Astrocyte (in vitro differentiated cells and primary cell): Measurements from ENCODE around the gene TP73. TPM values are rescaled to one million over a fixed set of nuclear protein-coding genes. Genes with fewer than 3 reads are reported as not detected.

Experiments
- DNase-seq: peaks from one replicate; pipeline ENCODE4 v3.0.0-alpha.2; 2010; ENCODE audit warnings: low read depth
- FAIRE-seq: peaks from 2 replicates; lab custom pipeline; 2011; peaks lifted over from hg19 to GRCh38; lab: Jason Lieb, UNC
- H2AFZ ChIP-seq: 2 replicates; pipeline ENCODE4 v1.6.0; 2012; ENCODE audit warnings: low read depth, low read length, inconsistent platforms
- H3K27ac ChIP-seq: 2 replicates; pipeline ENCODE4 v1.5.1; 2011; ENCODE audit warnings: low read depth, low read length, inconsistent platforms
- H3K27me3 ChIP-seq: 2 replicates; pipeline ENCODE4 v1.6.0; 2011; ENCODE audit warnings: low read length, inconsistent platforms; ENCODE audit not compliant: insufficient read depth
- H3K36me3 ChIP-seq: 2 replicates; pipeline ENCODE4 v1.5.1; 2011; ENCODE audit warnings: low read length, inconsistent platforms; ENCODE audit not compliant: insufficient read depth
- H3K4me1 ChIP-seq: 2 replicates; pipeline ENCODE4 v1.5.1; 2011; ENCODE audit warnings: low read length, inconsistent platforms; ENCODE audit not compliant: insufficient read depth
- H3K4me2 ChIP-seq: 2 replicates; pipeline ENCODE4 v1.6.0; 2012; ENCODE audit warnings: low read length, inconsistent platforms
- H3K4me3 ChIP-seq: 2 replicates; pipeline ENCODE4 v1.5.1; 2011; ENCODE audit warnings: low read depth, mild to moderate bottlenecking, low read length, inconsistent platforms; ENCODE audit not compliant: insufficient read depth
- H3K79me2 ChIP-seq: 2 replicates; pipeline ENCODE4 v1.6.0; 2012; ENCODE audit warnings: mild to moderate bottlenecking, low read length, inconsistent platforms; ENCODE audit not compliant: insufficient read depth
- H3K9ac ChIP-seq: 2 replicates; pipeline ENCODE4 v1.6.0; 2012; ENCODE audit warnings: mild to moderate bottlenecking, low read length, inconsistent platforms
- H3K9me3 ChIP-seq: 2 replicates; pipeline ENCODE4 v1.5.1; 2012; ENCODE audit warnings: low read depth, mild to moderate bottlenecking, low read length, inconsistent platforms; ENCODE audit not compliant: insufficient read depth
- H4K20me1 ChIP-seq: 2 replicates; pipeline ENCODE4 v1.6.0; 2012; ENCODE audit warnings: low read length, inconsistent platforms; ENCODE audit not compliant: insufficient read depth
- H3K27ac Mint-ChIP-seq: one replicate; pipeline ENCODE4 v1.8.0; 2021; ENCODE audit warnings: mild to moderate bottlenecking, mixed read lengths; ENCODE audit not compliant: unreplicated experiment
- H3K27me3 Mint-ChIP-seq: one replicate; pipeline ENCODE4 v1.8.0; 2021; ENCODE audit warnings: low read depth, mixed read lengths; ENCODE audit not compliant: unreplicated experiment
- H3K36me3 Mint-ChIP-seq: one replicate; pipeline ENCODE4 v1.8.0; 2021; ENCODE audit warnings: low read depth, mixed read lengths; ENCODE audit not compliant: unreplicated experiment
- H3K4me1 Mint-ChIP-seq: one replicate; pipeline ENCODE4 v1.8.0; 2021; ENCODE audit warnings: low read depth, mixed read lengths; ENCODE audit not compliant: unreplicated experiment
- H3K4me3 Mint-ChIP-seq: one replicate; pipeline ENCODE4 v1.8.0; 2021; ENCODE audit warnings: mild to moderate bottlenecking, moderate library complexity, mixed read lengths; ENCODE audit not compliant: unreplicated experiment
- H3K9me3 Mint-ChIP-seq: one replicate; pipeline ENCODE4 v1.8.0; 2021; ENCODE audit warnings: mild to moderate bottlenecking, mixed read lengths; ENCODE audit not compliant: unreplicated experiment
- EZH2 ChIP-seq: IDR thresholded peaks from 2 replicates; pipeline ENCODE4 v1.6.1; 2012; ENCODE audit warnings: mild to moderate bottlenecking, low read length, inconsistent platforms; ENCODE audit not compliant: insufficient read depth
- total RNA-seq: library from RNA; stranded (reverse); gene quantifications from 2 replicates; pipeline ENCODE4 v1.2.1, GENCODE V29; 2021
- TF ChIP-seq, protein P1 (sequence below): IDR thresholded peaks from 2 replicates; pipeline ENCODE4 v1.5.1; 2011; ENCODE audit warnings: low read depth, mild to moderate bottlenecking, inconsistent platforms, low read length, moderate library complexity; ENCODE audit not compliant: insufficient read depth

TP73 gene
- total RNA-seq, 1 donor from 2014 or later: 0.18 TPM

- Histone ChIP-seq H3K4me3 (no peak overlapping the region), H4K20me1 (peaks cover 7% of the 10 kb centered on the region), H3K4me1 (peaks cover 18% of the 10 kb centered on the region), H3K79me2 (no peaks in the 10 kb centered on the region), H3K9me3 (no peaks in the 10 kb centered on the region), H3K9ac (no peak overlapping the region), H3K27me3 (no peaks in the 10 kb centered on the region), H3K27ac (no peak overlapping the region), H2AFZ (no peak overlapping the region), H3K36me3 (no peaks in the 10 kb centered on the region), H3K4me2 (no peak overlapping the region)
- no peak overlapping the region for H3K27ac Mint-ChIP-seq
- peaks cover 6% of the 10 kb centered on the region for H3K27me3 Mint-ChIP-seq
- TF ChIP-seq, protein P1, sequence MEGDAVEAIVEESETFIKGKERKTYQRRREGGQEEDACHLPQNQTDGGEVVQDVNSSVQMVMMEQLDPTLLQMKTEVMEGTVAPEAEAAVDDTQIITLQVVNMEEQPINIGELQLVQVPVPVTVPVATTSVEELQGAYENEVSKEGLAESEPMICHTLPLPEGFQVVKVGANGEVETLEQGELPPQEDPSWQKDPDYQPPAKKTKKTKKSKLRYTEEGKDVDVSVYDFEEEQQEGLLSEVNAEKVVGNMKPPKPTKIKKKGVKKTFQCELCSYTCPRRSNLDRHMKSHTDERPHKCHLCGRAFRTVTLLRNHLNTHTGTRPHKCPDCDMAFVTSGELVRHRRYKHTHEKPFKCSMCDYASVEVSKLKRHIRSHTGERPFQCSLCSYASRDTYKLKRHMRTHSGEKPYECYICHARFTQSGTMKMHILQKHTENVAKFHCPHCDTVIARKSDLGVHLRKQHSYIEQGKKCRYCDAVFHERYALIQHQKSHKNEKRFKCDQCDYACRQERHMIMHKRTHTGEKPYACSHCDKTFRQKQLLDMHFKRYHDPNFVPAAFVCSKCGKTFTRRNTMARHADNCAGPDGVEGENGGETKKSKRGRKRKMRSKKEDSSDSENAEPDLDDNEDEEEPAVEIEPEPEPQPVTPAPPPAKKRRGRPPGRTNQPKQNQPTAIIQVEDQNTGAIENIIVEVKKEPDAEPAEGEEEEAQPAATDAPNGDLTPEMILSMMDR: no peak
- TF ChIP-seq EZH2: no peak
- H3K36me3 Mint-ChIP-seq: no peaks in the 10 kb centered on the region
- no peak overlapping the region for H3K4me3 Mint-ChIP-seq
- peaks cover 6% of the 10 kb centered on the region for H3K4me1 Mint-ChIP-seq
- FAIRE-seq (no peak), DNase-seq (no peak)
- no peaks in the 10 kb centered on the region for H3K9me3 Mint-ChIP-seq
These were observed 122.1 kb downstream of the TP73 start for GRCh38 chr1:3774276-3774945.

DNA sequence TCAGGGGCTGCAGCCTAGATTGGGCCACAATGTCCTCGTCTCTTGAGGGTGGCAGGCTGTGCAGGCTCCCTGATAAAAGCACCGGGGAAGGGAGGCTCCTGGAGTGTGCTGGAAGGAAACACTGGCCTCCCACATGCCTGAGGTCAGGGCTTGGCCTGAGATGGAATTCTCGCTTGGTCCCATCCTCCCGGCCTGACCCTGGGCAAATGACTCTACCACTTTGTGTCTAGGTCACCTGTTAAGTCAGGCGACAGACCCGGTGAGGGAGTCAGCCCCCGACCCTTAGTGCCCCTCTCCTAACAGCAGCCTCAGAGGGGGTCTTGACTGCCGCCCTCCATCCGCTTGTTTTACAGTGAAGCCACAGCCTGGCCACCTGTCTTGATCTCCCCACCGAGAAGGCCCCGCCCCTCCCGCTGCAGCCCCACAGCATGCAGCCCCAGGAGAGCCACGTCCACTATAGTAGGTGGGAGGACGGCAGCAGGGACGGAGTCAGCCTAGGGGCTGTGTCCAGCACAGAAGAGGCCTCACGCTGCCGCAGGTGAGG lies 122.7 kb downstream of the TP73 start:
- TF ChIP-seq EZH2: no peak
- TF ChIP-seq, protein P1: no peak
- H3K4me2 ChIP-seq: peak overlapping the region; percentile 46
- DNase-seq: no peak
- peaks cover 18% of the 10 kb centered on the region for H3K4me1 ChIP-seq
- H3K36me3 Mint-ChIP-seq: peaks cover 3% of the 10 kb centered on the region
- no peak for FAIRE-seq
- H3K36me3 ChIP-seq: peaks cover 3% of the 10 kb centered on the region
- H3K79me2 ChIP-seq: no peaks in the 10 kb centered on the region
- peak overlapping the region; percentile 53 for H3K27ac Mint-ChIP-seq
- peak overlapping the region; percentile 64 for H3K4me3 Mint-ChIP-seq
- H3K4me1 Mint-ChIP-seq: peaks cover 6% of the 10 kb centered on the region
- no peaks in the 10 kb centered on the region for H3K9me3 ChIP-seq
- no peak overlapping the region for H3K4me3 ChIP-seq
- H3K9ac ChIP-seq: no peak overlapping the region
- H3K27me3 ChIP-seq: no peaks in the 10 kb centered on the region
- no peak overlapping the region for H2AFZ ChIP-seq
- H3K27ac ChIP-seq: no peak overlapping the region
- H3K27me3 Mint-ChIP-seq: peaks cover 6% of the 10 kb centered on the region
- peaks cover 7% of the 10 kb centered on the region for H4K20me1 ChIP-seq
- H3K9me3 Mint-ChIP-seq: no peaks in the 10 kb centered on the region
